ENCODE data around the gene ALDH2.

The ALDH2 gene

DNA sequence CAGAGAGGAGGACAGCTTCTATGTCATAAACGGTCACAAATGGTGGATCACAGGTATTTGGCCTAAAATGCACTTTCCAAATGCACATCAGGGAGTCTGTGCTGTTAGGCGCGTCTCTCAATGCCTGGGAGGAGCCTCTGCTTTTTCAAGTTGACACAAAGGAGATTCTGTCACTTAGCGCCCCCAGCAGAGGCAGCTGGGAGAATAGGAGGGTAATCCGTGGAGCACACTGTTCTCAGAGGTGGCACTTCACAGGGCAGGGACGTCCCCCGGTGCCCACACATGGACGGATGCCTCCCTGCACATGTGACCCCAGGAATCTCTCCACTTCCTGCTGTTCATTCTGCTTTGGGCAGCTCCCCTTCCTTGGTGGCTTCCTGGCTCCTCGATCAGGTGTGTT, 19.4 kb upstream of the ALDH2 start:
- Histone ChIP-seq H3K4me3 (ENCODE audit: low read length, poor library complexity, severe bottlenecking) (no peak overlapping the region), H3K4me1 (ENCODE audit: insufficient read depth, low read length, poor library complexity, severe bottlenecking) (no peaks in the 10 kb centered on the region), H3K36me3 (ENCODE audit: insufficient read depth, low read length) (no peaks in the 10 kb centered on the region; the same call in 1 of the 2 replicates), H3K79me2 (ENCODE audit: insufficient read depth, low read length) (no peaks in the 10 kb centered on the region), H3K9me3 (ENCODE audit: insufficient read depth, low read depth, low read length) (no peaks in the 10 kb centered on the region), H3K9ac (ENCODE audit: low read depth, low read length, poor library complexity, severe bottlenecking) (no peak overlapping the region), H4K20me1 (ENCODE audit: insufficient read depth, low read length, poor library complexity, severe bottlenecking) (no peaks in the 10 kb centered on the region), H3K4me2 (ENCODE audit: low read depth, low read length, poor library complexity, severe bottlenecking) (no peak overlapping the region), H3K27me3 (ENCODE audit: insufficient read depth, low read length, poor library complexity, severe bottlenecking) (no peaks in the 10 kb centered on the region), H2AFZ (ENCODE audit: low read length) (no peak overlapping the region), H3F3A (ENCODE audit: low read depth) (no peaks in the 10 kb centered on the region), H3K9me2 (replicated peaks; ENCODE audit: low read depth, low read length) (no peaks in the 10 kb centered on the region)
- no peak for TF ChIP-seq EZH2phosphoT487 (IDR thresholded peaks at IDR 0.05; ENCODE audit: borderline replicate concordance)
- TF ChIP-seq, protein P1, sequence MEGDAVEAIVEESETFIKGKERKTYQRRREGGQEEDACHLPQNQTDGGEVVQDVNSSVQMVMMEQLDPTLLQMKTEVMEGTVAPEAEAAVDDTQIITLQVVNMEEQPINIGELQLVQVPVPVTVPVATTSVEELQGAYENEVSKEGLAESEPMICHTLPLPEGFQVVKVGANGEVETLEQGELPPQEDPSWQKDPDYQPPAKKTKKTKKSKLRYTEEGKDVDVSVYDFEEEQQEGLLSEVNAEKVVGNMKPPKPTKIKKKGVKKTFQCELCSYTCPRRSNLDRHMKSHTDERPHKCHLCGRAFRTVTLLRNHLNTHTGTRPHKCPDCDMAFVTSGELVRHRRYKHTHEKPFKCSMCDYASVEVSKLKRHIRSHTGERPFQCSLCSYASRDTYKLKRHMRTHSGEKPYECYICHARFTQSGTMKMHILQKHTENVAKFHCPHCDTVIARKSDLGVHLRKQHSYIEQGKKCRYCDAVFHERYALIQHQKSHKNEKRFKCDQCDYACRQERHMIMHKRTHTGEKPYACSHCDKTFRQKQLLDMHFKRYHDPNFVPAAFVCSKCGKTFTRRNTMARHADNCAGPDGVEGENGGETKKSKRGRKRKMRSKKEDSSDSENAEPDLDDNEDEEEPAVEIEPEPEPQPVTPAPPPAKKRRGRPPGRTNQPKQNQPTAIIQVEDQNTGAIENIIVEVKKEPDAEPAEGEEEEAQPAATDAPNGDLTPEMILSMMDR (conservative IDR thresholded peaks at IDR 0.05; ENCODE audit: low read length): no peak

GRCh38 chr12:111748151-111748672, 18.5 kb upstream of the ALDH2 start:
- Histone ChIP-seq H3K27me3 (ENCODE audit: insufficient read depth, low read length, poor library complexity, severe bottlenecking) (no peaks in the 10 kb centered on the region), H3K9ac (ENCODE audit: low read depth, low read length, poor library complexity, severe bottlenecking) (no peak overlapping the region), H3F3A (ENCODE audit: low read depth) (no peaks in the 10 kb centered on the region), H3K9me2 (replicated peaks; ENCODE audit: low read depth, low read length) (no peaks in the 10 kb centered on the region), H3K79me2 (ENCODE audit: insufficient read depth, low read length) (no peaks in the 10 kb centered on the region), H3K4me3 (ENCODE audit: low read length, poor library complexity, severe bottlenecking) (no peak overlapping the region), H3K36me3 (ENCODE audit: insufficient read depth, low read length) (no peaks in the 10 kb centered on the region; the same call in 1 of the 2 replicates), H3K9me3 (ENCODE audit: insufficient read depth, low read depth, low read length) (no peaks in the 10 kb centered on the region), H4K20me1 (ENCODE audit: insufficient read depth, low read length, poor library complexity, severe bottlenecking) (no peaks in the 10 kb centered on the region), H3K4me1 (ENCODE audit: insufficient read depth, low read length, poor library complexity, severe bottlenecking) (no peaks in the 10 kb centered on the region), H3K4me2 (ENCODE audit: low read depth, low read length, poor library complexity, severe bottlenecking) (no peak overlapping the region), H2AFZ (ENCODE audit: low read length) (no peak overlapping the region)
- TF ChIP-seq, protein P1 (conservative IDR thresholded peaks at IDR 0.05; ENCODE audit: low read length): no peak
- no peak for TF ChIP-seq EZH2phosphoT487 (IDR thresholded peaks at IDR 0.05; ENCODE audit: borderline replicate concordance)

DNA sequence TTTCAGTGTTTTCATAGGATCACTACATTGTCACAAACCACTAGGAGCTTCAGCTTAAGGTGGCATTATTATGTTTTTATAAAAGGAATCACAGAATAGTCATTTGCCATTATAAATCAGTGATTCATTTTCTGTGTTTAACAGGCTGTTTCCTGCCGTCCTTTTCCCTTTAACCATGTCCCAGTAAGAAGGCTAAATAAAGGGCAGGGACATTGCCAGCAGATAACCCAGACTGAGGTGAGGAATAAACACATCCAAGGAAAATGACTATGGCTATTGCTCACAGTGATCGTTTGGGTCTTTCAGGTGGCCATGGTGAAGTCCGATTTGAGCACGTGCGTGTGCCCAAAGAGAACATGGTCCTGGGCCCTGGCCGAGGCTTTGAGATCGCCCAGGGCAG, 17.9 kb upstream of the ALDH2 start:
- H4K20me1 ChIP-seq (ENCODE audit: insufficient read depth, low read length, poor library complexity, severe bottlenecking): no peaks in the 10 kb centered on the region
- no peaks in the 10 kb centered on the region for H3K4me1 ChIP-seq (ENCODE audit: insufficient read depth, low read length, poor library complexity, severe bottlenecking)
- no peaks in the 10 kb centered on the region for H3K9me2 ChIP-seq (replicated peaks; ENCODE audit: low read depth, low read length)
- no peaks in the 10 kb centered on the region for H3K27me3 ChIP-seq (ENCODE audit: insufficient read depth, low read length, poor library complexity, severe bottlenecking)
- H3K9me3 ChIP-seq (ENCODE audit: insufficient read depth, low read depth, low read length): no peaks in the 10 kb centered on the region
- no peaks in the 10 kb centered on the region for H3F3A ChIP-seq (ENCODE audit: low read depth)
- no peak overlapping the region for H3K9ac ChIP-seq (ENCODE audit: low read depth, low read length, poor library complexity, severe bottlenecking)
- H3K4me2 ChIP-seq (ENCODE audit: low read depth, low read length, poor library complexity, severe bottlenecking): no peak overlapping the region
- no peaks in the 10 kb centered on the region for H3K79me2 ChIP-seq (ENCODE audit: insufficient read depth, low read length)
- no peaks in the 10 kb centered on the region; the same call in 1 of the 2 replicates for H3K36me3 ChIP-seq (ENCODE audit: insufficient read depth, low read length)
- H3K4me3 ChIP-seq (ENCODE audit: low read length, poor library complexity, severe bottlenecking): no peak overlapping the region
- H2AFZ ChIP-seq (ENCODE audit: low read length): no peak overlapping the region
- TF ChIP-seq, protein P1 (conservative IDR thresholded peaks at IDR 0.05; ENCODE audit: low read length): no peak
- TF ChIP-seq EZH2phosphoT487 (IDR thresholded peaks at IDR 0.05; ENCODE audit: borderline replicate concordance): no peak

All from Loucy (cell line).